Neural crest cell (in vitro differentiated cells): ENCODE results near the gene FAM187B. TPM values are rescaled to one million over a fixed set of nuclear protein-coding genes. Genes with fewer than 3 reads are reported as not detected.

Experiments used
- DNase-seq: peaks from one replicate; pipeline ENCODE4 v3.0.0; 2021; ENCODE audit warnings: low read depth, mixed read lengths, low spot score
- H3K27ac Mint-ChIP-seq: one replicate; pipeline ENCODE4 v1.8.0; 2021; ENCODE audit warnings: mild to moderate bottlenecking, mixed read lengths; ENCODE audit not compliant: unreplicated experiment
- H3K27me3 Mint-ChIP-seq: 2 replicates; pipeline ENCODE4 v1.8.0; 2021; ENCODE audit warnings: low read depth, mild to moderate bottlenecking, mixed read lengths
- H3K36me3 Mint-ChIP-seq: 2 replicates; pipeline ENCODE4 v1.8.0; 2021; ENCODE audit warnings: low read depth, mild to moderate bottlenecking, mixed read lengths
- H3K4me1 Mint-ChIP-seq: 2 replicates; pipeline ENCODE4 v1.8.0; 2021; ENCODE audit warnings: mixed read lengths
- H3K4me3 Mint-ChIP-seq: one replicate; pipeline ENCODE4 v1.8.0; 2021; ENCODE audit warnings: mild to moderate bottlenecking, mixed read lengths
- H3K9me3 Mint-ChIP-seq: 2 replicates; pipeline ENCODE4 v1.8.0; 2021; ENCODE audit warnings: mixed read lengths
- total RNA-seq: library from RNA; stranded (reverse); gene quantifications from 2 replicates; pipeline ENCODE4 v1.2.1, GENCODE V29; 2021
- TF ChIP-seq, protein P1 (sequence below): fragments of 200-600 bp; sonication (generic); conservative IDR thresholded peaks from 2 replicates; pipeline ENCODE4 v1.5.0; 2021; ENCODE audit warnings: antibody characterized with exemption, mild to moderate bottlenecking

The FAM187B gene
- total RNA-seq, 1 donor from 2014 or later, result not detected

DNA sequence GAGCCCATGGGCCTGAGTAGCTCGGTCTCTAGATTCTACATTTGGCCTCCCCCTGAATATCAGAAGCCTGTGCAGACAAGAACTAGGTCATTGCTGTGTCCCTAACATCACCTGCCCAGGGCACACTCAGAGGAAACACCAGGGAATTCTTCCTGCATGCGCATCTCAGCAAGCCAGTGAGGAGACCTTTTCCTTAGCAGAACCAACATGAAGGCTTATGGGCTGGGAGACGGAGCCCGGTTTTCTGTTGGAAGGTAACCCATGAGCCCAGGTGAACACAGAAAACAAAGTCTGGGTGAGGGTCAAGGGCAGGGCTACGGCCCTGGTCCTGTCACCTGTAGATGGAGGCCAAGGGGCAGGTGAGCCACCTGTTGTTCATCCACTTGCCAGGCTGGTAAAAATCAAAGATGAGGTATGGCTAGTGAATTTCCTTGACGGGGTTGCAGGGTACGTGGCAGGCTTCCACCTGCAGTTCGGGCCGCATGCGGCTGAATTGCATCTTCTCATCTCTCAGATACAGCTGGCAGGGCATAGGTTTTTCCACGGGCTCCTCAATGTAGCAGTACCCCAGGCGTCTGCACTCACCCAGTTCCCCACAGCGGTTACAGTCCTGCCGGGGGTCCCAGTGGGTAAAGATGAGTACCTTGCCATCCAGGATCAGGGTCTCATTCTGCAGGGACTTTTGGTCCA, 3.6 kb upstream of the FAM187B start:
- Mint-ChIP-seq H3K9me3 (peaks cover 2% of the 10 kb centered on the region), H3K4me3 (no peak overlapping the region), H3K27ac (no peak overlapping the region), H3K27me3 (peaks cover 25% of the 10 kb centered on the region), H3K4me1 (no peaks in the 10 kb centered on the region), H3K36me3 (no peaks in the 10 kb centered on the region)
- TF ChIP-seq, protein P1, sequence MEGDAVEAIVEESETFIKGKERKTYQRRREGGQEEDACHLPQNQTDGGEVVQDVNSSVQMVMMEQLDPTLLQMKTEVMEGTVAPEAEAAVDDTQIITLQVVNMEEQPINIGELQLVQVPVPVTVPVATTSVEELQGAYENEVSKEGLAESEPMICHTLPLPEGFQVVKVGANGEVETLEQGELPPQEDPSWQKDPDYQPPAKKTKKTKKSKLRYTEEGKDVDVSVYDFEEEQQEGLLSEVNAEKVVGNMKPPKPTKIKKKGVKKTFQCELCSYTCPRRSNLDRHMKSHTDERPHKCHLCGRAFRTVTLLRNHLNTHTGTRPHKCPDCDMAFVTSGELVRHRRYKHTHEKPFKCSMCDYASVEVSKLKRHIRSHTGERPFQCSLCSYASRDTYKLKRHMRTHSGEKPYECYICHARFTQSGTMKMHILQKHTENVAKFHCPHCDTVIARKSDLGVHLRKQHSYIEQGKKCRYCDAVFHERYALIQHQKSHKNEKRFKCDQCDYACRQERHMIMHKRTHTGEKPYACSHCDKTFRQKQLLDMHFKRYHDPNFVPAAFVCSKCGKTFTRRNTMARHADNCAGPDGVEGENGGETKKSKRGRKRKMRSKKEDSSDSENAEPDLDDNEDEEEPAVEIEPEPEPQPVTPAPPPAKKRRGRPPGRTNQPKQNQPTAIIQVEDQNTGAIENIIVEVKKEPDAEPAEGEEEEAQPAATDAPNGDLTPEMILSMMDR, result no peak
- DNase-seq, result no peak

DNA sequence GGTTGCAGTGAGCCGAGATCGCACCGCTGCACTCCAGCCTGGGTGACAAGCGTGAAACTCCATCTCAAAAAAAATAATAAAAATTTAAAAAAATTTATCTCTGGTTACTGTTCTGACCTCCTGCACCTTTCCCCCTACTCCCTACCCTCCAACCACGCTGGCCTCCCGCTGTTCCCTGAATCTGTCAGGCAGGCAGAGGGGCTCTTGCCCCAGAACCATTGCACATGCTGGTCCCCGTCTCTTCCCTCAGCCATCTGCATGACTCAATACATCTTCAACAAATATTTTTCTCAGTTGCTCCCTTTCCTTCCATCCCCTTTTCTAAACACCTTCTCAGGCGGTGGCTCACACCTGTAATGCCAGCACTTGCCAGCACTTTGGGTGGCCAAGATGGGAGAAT, 1.1 kb upstream of the FAM187B start:
- Mint-ChIP-seq H3K27ac (no peak overlapping the region), H3K36me3 (no peaks in the 10 kb centered on the region), H3K4me1 (peaks cover 3% of the 10 kb centered on the region), H3K4me3 (no peak overlapping the region), H3K9me3 (no peaks in the 10 kb centered on the region), H3K27me3 (peaks cover 16% of the 10 kb centered on the region)
- TF ChIP-seq, protein P1, result no peak
- DNase-seq, result no peak

DNA sequence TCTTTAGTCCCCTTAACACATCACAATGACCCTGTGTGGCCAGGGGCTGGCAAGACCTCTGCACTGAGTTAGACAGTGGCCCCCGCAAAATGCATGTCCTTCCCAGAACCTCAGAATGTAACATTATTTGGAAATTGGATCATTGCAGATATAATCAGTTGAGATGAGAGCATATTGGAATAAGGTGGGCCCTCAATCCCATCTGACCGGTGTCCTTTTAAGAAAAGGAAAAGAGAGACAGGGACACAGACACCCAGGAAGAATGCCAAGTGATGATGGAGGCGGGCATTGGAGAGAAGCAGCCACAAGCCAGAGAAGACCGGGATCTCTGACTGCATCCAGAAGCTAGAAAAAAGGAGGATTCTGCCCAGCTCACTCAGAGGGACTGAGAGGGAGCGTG, 1.8 kb downstream of the FAM187B start:
- Mint-ChIP-seq H3K9me3 (no peaks in the 10 kb centered on the region), H3K4me1 (peaks cover 3% of the 10 kb centered on the region), H3K27ac (no peak overlapping the region), H3K36me3 (no peaks in the 10 kb centered on the region), H3K27me3 (peaks cover 6% of the 10 kb centered on the region), H3K4me3 (no peak overlapping the region)
- TF ChIP-seq, protein P1, result no peak
- DNase-seq, result no peak

DNA sequence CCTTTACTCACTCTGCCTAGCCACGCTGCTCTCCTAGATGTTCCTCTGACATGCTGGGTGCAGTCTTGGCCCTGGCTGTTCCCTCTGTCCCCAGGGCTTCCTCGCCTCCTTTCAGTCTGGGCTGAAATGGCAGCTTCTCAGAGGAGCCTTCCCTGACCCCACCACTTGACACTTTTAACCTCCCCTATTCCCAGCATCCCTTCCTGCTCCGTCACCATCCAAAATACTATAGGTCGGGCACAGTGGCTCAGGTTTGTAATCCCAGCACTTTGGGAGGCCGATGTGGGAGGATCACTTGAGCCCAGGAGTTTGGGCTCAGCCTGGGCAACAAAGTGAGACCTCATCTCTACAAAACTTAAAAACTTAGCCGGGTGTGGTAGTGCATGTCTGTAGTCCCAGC, 2.6 kb downstream of the FAM187B start:
- TF ChIP-seq, protein P1, result no peak
- no peak for DNase-seq
- H3K4me1 Mint-ChIP-seq, result peaks cover 3% of the 10 kb centered on the region

DNA sequence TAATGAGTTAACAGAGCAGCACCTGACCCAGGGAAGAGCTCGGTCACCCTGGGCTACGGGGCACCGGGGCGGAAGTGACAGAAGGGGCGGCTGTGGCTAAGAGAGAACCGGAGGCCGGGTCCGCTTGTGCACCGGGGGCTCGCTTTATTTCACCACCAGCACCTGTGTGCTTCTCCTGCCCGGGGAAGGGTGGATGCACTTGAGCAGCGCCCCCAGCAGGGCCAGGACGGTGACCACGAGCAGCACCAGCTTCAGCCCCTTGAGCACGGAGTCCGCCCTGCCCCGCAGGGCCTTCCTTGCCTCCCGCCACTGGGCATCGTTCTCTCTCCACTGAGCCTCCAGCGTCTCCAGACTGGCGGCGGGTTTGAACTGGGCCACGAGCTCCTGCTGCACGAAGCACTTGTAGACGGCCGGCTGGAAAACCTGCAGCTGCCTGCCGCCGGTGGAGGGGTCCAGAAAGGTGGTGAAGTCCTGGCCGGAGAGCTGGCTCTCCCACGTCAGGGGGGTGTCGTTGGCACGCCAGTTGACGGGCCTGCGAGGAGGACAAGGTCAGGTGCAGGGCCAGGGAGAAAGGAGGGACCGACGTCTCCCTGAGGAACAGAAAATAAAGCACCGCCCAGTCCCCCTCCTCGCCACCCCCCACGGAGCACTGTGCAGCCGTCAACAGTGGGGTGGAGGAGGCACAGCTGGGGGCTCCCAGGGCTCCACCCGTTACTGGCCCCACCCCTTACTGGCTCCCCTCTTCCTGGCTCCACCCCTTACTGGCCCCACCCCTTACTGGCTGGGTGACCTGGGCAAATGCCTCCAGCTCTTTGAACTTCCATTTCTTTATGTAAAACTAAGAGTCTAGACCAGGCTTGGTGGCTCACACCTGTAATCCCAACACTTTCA, 3.6 kb downstream of the FAM187B start:
- H3K9me3 Mint-ChIP-seq, result no peaks in the 10 kb centered on the region
- no peak for DNase-seq
- no peak overlapping the region for H3K4me3 Mint-ChIP-seq
- peaks cover 3% of the 10 kb centered on the region for H3K4me1 Mint-ChIP-seq
- no peaks in the 10 kb centered on the region for H3K36me3 Mint-ChIP-seq
- no peak overlapping the region for H3K27ac Mint-ChIP-seq
- peaks cover 4% of the 10 kb centered on the region for H3K27me3 Mint-ChIP-seq
- TF ChIP-seq, protein P1, result no peak

More for the DNA sequence above, 2.6 kb downstream of the FAM187B start:
- Mint-ChIP-seq H3K9me3 (no peaks in the 10 kb centered on the region), H3K27ac (no peak overlapping the region), H3K36me3 (no peaks in the 10 kb centered on the region), H3K27me3 (peaks cover 4% of the 10 kb centered on the region), H3K4me3 (no peak overlapping the region)
